PC-9 (cell line): ENCODE results near the gene SOX18. TPM values are rescaled to one million over a fixed set of nuclear protein-coding genes. Genes with fewer than 3 reads are reported as not detected.

Source experiments
- BruUV-seq: library from RNA; stranded (reverse); fragments of 400-500 nt; replicated peaks from 2 replicates; lab custom pipeline; 2021; lab: Mats Ljungman, UMichigan
- CTCF ChIA-PET: fragments of 300-600 bp; sonication (Branson Sonifier 250); formaldehyde crosslinking; loops from one replicate; lab custom pipeline; 2022; ENCODE audit warnings: antibody characterized with exemption; lab: Charles Lee
- POLR2A ChIA-PET: fragments of 300-600 bp; sonication (Branson Sonifier 250); formaldehyde crosslinking; loops from one replicate; lab custom pipeline; 2022; ENCODE audit warnings: antibody characterized with exemption; ENCODE audit not compliant: unreplicated experiment; lab: Charles Lee
- DNase-seq, 2 experiments: peaks; one replicate each; pipeline versions ENCODE4 v3.0.0 to v3.0.0-alpha.2; 2015 to 2022; ENCODE audit warnings: mixed read lengths in 1 of 2
- H2AFZ ChIP-seq: fragments of 200-600 bp; sonication (generic); 2 replicates; pipeline ENCODE4 v1.8.1; 2017; ENCODE audit warnings: antibody characterized with exemption
- H3F3A ChIP-seq: fragments of 200-600 bp; sonication (generic); 2 replicates; pipeline ENCODE4 v1.8.1; 2017; ENCODE audit warnings: antibody characterized with exemption, mild to moderate bottlenecking, low read depth; ENCODE audit not compliant: insufficient read depth
- H3K27ac ChIP-seq: fragments of 200-600 bp; sonication (generic); 2 replicates; pipeline ENCODE4 v1.6.1; 2016; ENCODE audit warnings: mixed run types
- H3K27me3 ChIP-seq: fragments of 200-600 bp; sonication (generic); 2 replicates; pipeline ENCODE4 v1.6.1; 2016; ENCODE audit warnings: low read depth, mixed run types; ENCODE audit not compliant: insufficient read depth
- H3K36me3 ChIP-seq: fragments of 200-600 bp; sonication (generic); 2 replicates; pipeline ENCODE4 v1.6.1; 2016; ENCODE audit warnings: low read depth, mixed run types
- H3K4me1 ChIP-seq: fragments of 200-600 bp; sonication (generic); replicated peaks from 2 replicates; pipeline ENCODE4 v1.6.1; 2016; ENCODE audit warnings: mixed run types; ENCODE audit not compliant: insufficient read depth
- H3K4me2 ChIP-seq: fragments of 200-600 bp; sonication (generic); 2 replicates; pipeline ENCODE4 v1.6.1; 2017; ENCODE audit warnings: mixed run types
- H3K4me3 ChIP-seq: fragments of 200-600 bp; sonication (generic); 2 replicates; pipeline ENCODE4 v1.6.1; 2016; ENCODE audit warnings: mixed run types
- H3K79me2 ChIP-seq: fragments of 200-600 bp; sonication (generic); 2 replicates; pipeline ENCODE4 v1.6.1; 2017; ENCODE audit warnings: low read depth, mixed run types
- H3K9me2 ChIP-seq: fragments of 200-600 bp; sonication (generic); 2 replicates; pipeline ENCODE4 v1.8.1; 2017; ENCODE audit warnings: mild to moderate bottlenecking; ENCODE audit not compliant: insufficient read depth
- H3K9me3 ChIP-seq: fragments of 200-600 bp; sonication (generic); 2 replicates; pipeline ENCODE4 v1.8.1; 2016; ENCODE audit warnings: low read depth; ENCODE audit not compliant: insufficient read depth
- H4K20me1 ChIP-seq: fragments of 200-600 bp; sonication (generic); 2 replicates; pipeline ENCODE4 v1.8.1; 2017; ENCODE audit not compliant: insufficient read depth
- CTCF ChIP-seq: fragments of 200-600 bp; sonication (generic); conservative IDR thresholded peaks from 2 replicates; pipeline ENCODE4 v1.6.1; 2017; ENCODE audit warnings: mixed run types, antibody characterized with exemption, mild to moderate bottlenecking, moderate library complexity
- EZH2 ChIP-seq: fragments of 200-600 bp; sonication (generic); IDR thresholded peaks from 2 replicates; pipeline ENCODE4 v1.8.0; 2017; ENCODE audit warnings: antibody characterized with exemption, low read depth
- intact Hi-C: fragments of 100-400 bp; cut with micrococcal nuclease; formaldehyde crosslinking; loops from one replicate; pipeline ENCODE4 v1.10.0; 2022; ENCODE audit not compliant: unreplicated experiment
- total RNA-seq: library from RNA; stranded (reverse); gene quantifications from 2 replicates; pipeline ENCODE4 v1.2.3, GENCODE V29; 2021

SOX18 gene
- total RNA-seq, 1 experiment from 2014 or later, result not detected

GRCh38 chr20:64006902-64007301 is 42.5 kb downstream of the SOX18 start:
- BruUV-seq, result no TSS peak
- Histone ChIP-seq H3K36me3 (peaks cover 35% of the 10 kb centered on the region), H3K4me1 (no peaks in the 10 kb centered on the region), H3K27ac (no peak overlapping the region), H3K27me3 (no peaks in the 10 kb centered on the region), H3K9me3 (no peaks in the 10 kb centered on the region), H3K79me2 (no peaks in the 10 kb centered on the region; the same call in 1 of the 2 replicates), H4K20me1 (peaks cover 39% of the 10 kb centered on the region), H2AFZ (no peak overlapping the region), H3K9me2 (no peaks in the 10 kb centered on the region), H3F3A (peaks cover 5% of the 10 kb centered on the region; the same call in 1 of the 2 replicates), H3K4me3 (no peak overlapping the region), H3K4me2 (no peak overlapping the region)
- CTCF ChIA-PET, result no interaction called here
- DNase-seq, result no peak
- POLR2A ChIA-PET, result interaction anchor here (0.6 kb wide), 1 partner anchor 79 kb away, joined by 3 read pairs; no protein-coding TSS in a partner anchor
- TF ChIP-seq EZH2 (no peak), CTCF (no peak)
- intact Hi-C loops, result no loop called here

GRCh38 chr20:64006490-64006889 is 42.9 kb downstream of the SOX18 start:
- H3K9me3 ChIP-seq, result no peaks in the 10 kb centered on the region
- no peaks in the 10 kb centered on the region; the same call in 1 of the 2 replicates for H3K79me2 ChIP-seq
- no peaks in the 10 kb centered on the region for H3K4me1 ChIP-seq
- H3K4me2 ChIP-seq, result no peak overlapping the region
- no peak overlapping the region for H3K4me3 ChIP-seq
- no peak overlapping the region for H2AFZ ChIP-seq
- ChIA-PET POLR2A (interaction anchor here (0.6 kb wide), 1 partner anchor 78 kb away, joined by 3 read pairs; no protein-coding TSS in a partner anchor), CTCF (interaction anchor here (0.6 kb wide), 2 partner anchors 20 to 52 kb away, joined by 3 read pairs; no protein-coding TSS in a partner anchor)
- intact Hi-C loops, result no loop called here
- H3K36me3 ChIP-seq, result peaks cover 35% of the 10 kb centered on the region
- H3K9me2 ChIP-seq, result no peaks in the 10 kb centered on the region
- DNase-seq, result no peak
- TF ChIP-seq EZH2, result no peak
- TF ChIP-seq CTCF, result no peak
- H3F3A ChIP-seq, result peaks cover 5% of the 10 kb centered on the region; the same call in 1 of the 2 replicates
- BruUV-seq, result no TSS peak
- no peaks in the 10 kb centered on the region for H3K27me3 ChIP-seq
- peaks cover 39% of the 10 kb centered on the region for H4K20me1 ChIP-seq
- H3K27ac ChIP-seq, result no peak overlapping the region

GRCh38 chr20:64005394-64005793 is 44.0 kb downstream of the SOX18 start:
- TF ChIP-seq CTCF, result no peak
- TF ChIP-seq EZH2, result no peak
- no peak overlapping the region for H3K4me2 ChIP-seq
- no peak overlapping the region for H2AFZ ChIP-seq
- H3K9me3 ChIP-seq, result no peaks in the 10 kb centered on the region
- no TSS peak for BruUV-seq
- H3K27ac ChIP-seq, result no peak overlapping the region
- CTCF ChIA-PET, result no interaction called here
- no peaks in the 10 kb centered on the region; the same call in 1 of the 2 replicates for H3K79me2 ChIP-seq
- H3K27me3 ChIP-seq, result no peaks in the 10 kb centered on the region
- H3K36me3 ChIP-seq, result peaks cover 25% of the 10 kb centered on the region
- no peak overlapping the region for H3K4me3 ChIP-seq
- intact Hi-C loops, result no loop called here
- no peaks in the 10 kb centered on the region for H3K9me2 ChIP-seq
- DNase-seq, result no peak
- H3F3A ChIP-seq, result peaks cover 5% of the 10 kb centered on the region; the same call in 1 of the 2 replicates
- peaks cover 39% of the 10 kb centered on the region for H4K20me1 ChIP-seq
- POLR2A ChIA-PET, result no interaction called here
- H3K4me1 ChIP-seq, result no peaks in the 10 kb centered on the region
